ENCODE data around the gene OR10A6.

DNA sequence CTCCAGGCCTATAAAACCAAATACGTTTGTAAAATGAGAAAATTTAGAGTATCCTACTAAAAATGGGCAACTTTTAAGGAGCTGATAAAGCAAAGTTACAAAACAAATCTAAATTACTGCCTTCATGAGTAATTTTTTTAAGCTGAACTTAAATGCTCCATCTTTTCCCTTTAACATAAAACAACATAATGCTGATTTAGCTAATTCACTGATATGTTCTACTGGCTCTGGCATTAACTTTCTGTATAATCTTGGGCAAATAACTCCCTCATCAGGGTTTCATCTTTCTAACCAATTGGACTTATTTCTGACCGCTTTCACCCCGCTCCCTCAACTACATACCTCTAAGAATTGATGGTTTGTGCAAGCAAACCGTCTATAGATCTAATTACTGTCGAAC is 10.1 kb upstream of the OR10A6 start:
- TF ChIP-seq, protein P1, sequence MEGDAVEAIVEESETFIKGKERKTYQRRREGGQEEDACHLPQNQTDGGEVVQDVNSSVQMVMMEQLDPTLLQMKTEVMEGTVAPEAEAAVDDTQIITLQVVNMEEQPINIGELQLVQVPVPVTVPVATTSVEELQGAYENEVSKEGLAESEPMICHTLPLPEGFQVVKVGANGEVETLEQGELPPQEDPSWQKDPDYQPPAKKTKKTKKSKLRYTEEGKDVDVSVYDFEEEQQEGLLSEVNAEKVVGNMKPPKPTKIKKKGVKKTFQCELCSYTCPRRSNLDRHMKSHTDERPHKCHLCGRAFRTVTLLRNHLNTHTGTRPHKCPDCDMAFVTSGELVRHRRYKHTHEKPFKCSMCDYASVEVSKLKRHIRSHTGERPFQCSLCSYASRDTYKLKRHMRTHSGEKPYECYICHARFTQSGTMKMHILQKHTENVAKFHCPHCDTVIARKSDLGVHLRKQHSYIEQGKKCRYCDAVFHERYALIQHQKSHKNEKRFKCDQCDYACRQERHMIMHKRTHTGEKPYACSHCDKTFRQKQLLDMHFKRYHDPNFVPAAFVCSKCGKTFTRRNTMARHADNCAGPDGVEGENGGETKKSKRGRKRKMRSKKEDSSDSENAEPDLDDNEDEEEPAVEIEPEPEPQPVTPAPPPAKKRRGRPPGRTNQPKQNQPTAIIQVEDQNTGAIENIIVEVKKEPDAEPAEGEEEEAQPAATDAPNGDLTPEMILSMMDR (conservative IDR thresholded peaks at IDR 0.05; ENCODE audit: low read depth in 2 of 2), result no peak
- TF ChIP-seq JUNB (IDR thresholded peaks at IDR 0.05; ENCODE audit: unreplicated experiment) (no peak), POLR2AphosphoS5 (IDR thresholded peaks at IDR 0.05; ENCODE audit: low read depth) (no peak), NANOG (IDR thresholded peaks at IDR 0.05; ENCODE audit: borderline replicate concordance) (no peak)
- TF ChIP-seq, protein P2, sequence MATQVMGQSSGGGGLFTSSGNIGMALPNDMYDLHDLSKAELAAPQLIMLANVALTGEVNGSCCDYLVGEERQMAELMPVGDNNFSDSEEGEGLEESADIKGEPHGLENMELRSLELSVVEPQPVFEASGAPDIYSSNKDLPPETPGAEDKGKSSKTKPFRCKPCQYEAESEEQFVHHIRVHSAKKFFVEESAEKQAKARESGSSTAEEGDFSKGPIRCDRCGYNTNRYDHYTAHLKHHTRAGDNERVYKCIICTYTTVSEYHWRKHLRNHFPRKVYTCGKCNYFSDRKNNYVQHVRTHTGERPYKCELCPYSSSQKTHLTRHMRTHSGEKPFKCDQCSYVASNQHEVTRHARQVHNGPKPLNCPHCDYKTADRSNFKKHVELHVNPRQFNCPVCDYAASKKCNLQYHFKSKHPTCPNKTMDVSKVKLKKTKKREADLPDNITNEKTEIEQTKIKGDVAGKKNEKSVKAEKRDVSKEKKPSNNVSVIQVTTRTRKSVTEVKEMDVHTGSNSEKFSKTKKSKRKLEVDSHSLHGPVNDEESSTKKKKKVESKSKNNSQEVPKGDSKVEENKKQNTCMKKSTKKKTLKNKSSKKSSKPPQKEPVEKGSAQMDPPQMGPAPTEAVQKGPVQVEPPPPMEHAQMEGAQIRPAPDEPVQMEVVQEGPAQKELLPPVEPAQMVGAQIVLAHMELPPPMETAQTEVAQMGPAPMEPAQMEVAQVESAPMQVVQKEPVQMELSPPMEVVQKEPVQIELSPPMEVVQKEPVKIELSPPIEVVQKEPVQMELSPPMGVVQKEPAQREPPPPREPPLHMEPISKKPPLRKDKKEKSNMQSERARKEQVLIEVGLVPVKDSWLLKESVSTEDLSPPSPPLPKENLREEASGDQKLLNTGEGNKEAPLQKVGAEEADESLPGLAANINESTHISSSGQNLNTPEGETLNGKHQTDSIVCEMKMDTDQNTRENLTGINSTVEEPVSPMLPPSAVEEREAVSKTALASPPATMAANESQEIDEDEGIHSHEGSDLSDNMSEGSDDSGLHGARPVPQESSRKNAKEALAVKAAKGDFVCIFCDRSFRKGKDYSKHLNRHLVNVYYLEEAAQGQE (IDR thresholded peaks at IDR 0.05; ENCODE audit: unreplicated experiment), result no peak
- TF ChIP-seq, protein P3, sequence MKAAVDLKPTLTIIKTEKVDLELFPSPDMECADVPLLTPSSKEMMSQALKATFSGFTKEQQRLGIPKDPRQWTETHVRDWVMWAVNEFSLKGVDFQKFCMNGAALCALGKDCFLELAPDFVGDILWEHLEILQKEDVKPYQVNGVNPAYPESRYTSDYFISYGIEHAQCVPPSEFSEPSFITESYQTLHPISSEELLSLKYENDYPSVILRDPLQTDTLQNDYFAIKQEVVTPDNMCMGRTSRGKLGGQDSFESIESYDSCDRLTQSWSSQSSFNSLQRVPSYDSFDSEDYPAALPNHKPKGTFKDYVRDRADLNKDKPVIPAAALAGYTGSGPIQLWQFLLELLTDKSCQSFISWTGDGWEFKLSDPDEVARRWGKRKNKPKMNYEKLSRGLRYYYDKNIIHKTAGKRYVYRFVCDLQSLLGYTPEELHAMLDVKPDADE (IDR thresholded peaks at IDR 0.05), result no peak
